Muscle of leg (tissue), 11 donors: ENCODE results near the gene PDGFD. TPM values are rescaled to one million over a fixed set of nuclear protein-coding genes. Genes with fewer than 3 reads are reported as not detected.

ENCODE experiments used
- DNase-seq: peaks from one replicate; pipeline ENCODE4 v3.0.0; 2013
- H3K27ac ChIP-seq: one replicate; pipeline ENCODE4 v1.5.1; 2013; ENCODE audit warnings: mild to moderate bottlenecking, low read length, control low read depth
- H3K27me3 ChIP-seq: one replicate; pipeline ENCODE4 v1.6.1; 2013; ENCODE audit warnings: low read length; ENCODE audit not compliant: control insufficient read depth, insufficient read depth
- H3K36me3 ChIP-seq: one replicate; pipeline ENCODE4 v1.6.1; 2013; ENCODE audit warnings: low read length; ENCODE audit not compliant: control insufficient read depth, insufficient read depth
- H3K4me1 ChIP-seq: one replicate; pipeline ENCODE4 v1.6.1; 2013; ENCODE audit warnings: low read length; ENCODE audit not compliant: control insufficient read depth, insufficient read depth
- H3K4me3 ChIP-seq: one replicate; pipeline ENCODE4 v1.5.1; 2013; ENCODE audit warnings: low read length, control low read depth
- H3K9me3 ChIP-seq: replicated peaks from 2 replicates; pipeline ENCODE4 v1.6.1; 2013; ENCODE audit warnings: low read depth, low read length; ENCODE audit not compliant: control insufficient read depth
- WGBS: methylation state at CpG from one replicate; pipeline ENCODE4 v1.1.5; 2013; ENCODE audit warnings: missing lambda C conversion rate; ENCODE audit not compliant: insufficient coverage; 5-methylcytosine and 5-hydroxymethylcytosine counted together
- polyA plus RNA-seq, 8 donors: library from polyadenylated mRNA; unstranded; fragments of 120-200 nt; gene quantifications; one replicate each; pipeline versions ENCODE4 v1.2.1 to v1.2.3, GENCODE V29; 2013; ENCODE audit warnings: inconsistent platforms in 1 of 8, low replicate concordance in 1 of 8; ENCODE audit not compliant: insufficient read length in 8 of 8, insufficient read depth in 1 of 8
- total RNA-seq: library from RNA; stranded (reverse); fragments of 120-200 nt; gene quantifications from one replicate; pipeline ENCODE4 v1.2.4, GENCODE V29; 2013

The PDGFD gene
- total and polyA plus RNA-seq, 9 donors = 10.3 to 25.7 (median 18.6) TPM

DNA sequence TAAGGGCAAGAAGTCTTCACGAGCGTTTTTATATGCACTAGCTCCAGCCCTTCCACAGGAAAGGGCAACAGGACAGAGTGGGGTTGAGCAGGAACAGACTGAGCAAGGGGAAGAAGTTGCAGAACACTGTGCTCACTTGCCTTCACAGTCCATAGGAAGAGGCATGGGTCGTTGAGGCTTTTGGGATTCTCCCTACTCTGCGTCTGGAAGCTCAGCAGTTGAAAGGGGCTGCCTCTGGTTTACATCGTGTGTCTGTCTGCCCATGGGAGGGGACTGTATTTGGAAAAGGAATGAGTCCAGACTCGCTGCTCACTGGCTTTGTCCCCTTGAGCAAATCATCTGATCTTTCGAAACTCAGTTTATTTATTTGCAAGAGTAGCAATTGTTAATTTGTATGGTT lies 1.1 kb upstream of the PDGFD start:
- H3K27me3 ChIP-seq = no peaks in the 10 kb centered on the region
- H3K9me3 ChIP-seq = no peaks in the 10 kb centered on the region
- no peak for DNase-seq
- H3K27ac ChIP-seq = no peak overlapping the region
- no peaks in the 10 kb centered on the region for H3K36me3 ChIP-seq
- H3K4me1 ChIP-seq = peaks cover 6% of the 10 kb centered on the region
- 67% methylated on average over 3 of the region's 7 CpGs for WGBS
- H3K4me3 ChIP-seq = no peak overlapping the region

DNA sequence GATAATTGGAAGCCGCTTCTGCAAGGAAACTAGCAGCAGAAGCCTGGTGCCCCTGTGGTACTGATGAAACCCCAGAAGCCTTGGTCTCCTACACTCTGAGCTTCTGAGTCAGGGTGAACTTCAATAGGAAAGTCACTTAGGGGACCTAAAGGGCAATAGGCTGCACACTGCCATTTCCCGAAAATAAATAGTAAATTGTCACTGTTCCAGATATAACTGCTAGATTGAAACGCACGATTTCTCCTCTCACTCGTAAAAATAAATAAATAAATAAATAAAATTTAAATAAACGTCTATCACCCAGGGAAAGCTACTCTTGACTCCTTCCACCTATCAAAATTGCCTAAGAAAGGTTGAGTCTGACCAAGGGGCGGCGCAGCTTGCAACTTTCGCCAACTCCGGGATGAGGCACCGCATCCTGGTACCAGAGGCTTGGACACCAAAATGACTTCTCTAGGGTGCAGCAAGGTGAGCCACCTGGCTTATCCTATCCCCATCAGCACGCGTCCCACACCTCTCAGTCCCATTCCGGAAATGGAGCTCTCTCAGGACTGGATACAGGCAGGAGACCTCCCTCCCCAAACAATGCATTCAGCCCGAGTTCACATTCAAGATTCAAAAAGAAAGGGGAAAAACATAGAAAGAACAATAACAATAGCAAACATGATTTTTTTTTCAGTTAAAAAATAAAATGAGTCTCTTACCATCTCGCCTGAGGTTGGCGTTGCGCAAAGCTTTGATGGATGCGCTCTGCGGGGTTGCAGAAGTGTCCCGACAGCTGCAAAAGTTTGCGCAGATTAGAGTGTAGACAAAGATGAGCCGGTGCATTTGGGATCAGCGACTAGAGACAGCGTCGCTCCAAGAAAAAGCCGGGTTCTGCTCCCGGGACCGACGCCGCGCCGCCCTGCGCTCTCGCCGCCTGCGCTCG lies 583 bp downstream of the PDGFD start:
- peak overlapping the region; percentile 46 for H3K4me3 ChIP-seq
- H3K27me3 ChIP-seq = no peaks in the 10 kb centered on the region
- no peaks in the 10 kb centered on the region for H3K36me3 ChIP-seq
- DNase-seq = peak; percentile 58
- no peaks in the 10 kb centered on the region for H3K9me3 ChIP-seq
- H3K27ac ChIP-seq = no peak overlapping the region
- WGBS = under 1% methylated on average over 29 of the region's 38 CpGs
- H3K4me1 ChIP-seq = peaks cover 6% of the 10 kb centered on the region

DNA sequence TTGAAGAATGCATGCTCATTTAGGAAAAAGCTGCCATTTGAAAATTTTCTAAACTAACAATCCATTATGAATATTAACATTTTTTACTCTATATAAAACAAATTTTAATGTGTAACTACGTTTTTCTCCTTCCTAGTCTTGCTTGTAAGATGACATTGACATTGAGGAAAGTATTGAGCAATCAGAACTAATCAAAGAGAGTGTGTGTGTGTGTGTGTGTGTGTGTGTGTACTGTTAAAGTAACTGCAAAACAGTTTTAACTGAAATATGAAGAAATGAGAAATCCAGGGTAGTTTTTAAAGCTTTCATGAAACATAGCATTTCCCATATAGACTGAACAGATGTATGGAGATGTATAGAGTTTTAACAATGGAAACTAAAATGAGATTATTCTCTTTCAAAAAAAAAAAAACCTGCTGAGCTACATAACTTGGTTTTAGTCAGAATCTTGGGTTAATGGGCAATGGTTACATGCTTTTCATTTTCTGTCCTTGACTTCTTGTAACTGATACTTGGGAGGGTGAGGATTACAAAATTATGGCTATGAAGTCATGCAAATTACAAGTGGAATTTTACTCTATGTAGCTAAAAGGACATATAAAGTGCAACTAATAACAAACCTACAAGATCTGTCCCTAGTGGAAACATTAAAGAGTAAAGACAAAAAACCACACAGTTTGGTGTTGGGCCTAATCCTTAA lies 2.0 kb downstream of the PDGFD start:
- Histone ChIP-seq H3K27ac (no peak overlapping the region), H3K4me3 (no peak overlapping the region)

DNA sequence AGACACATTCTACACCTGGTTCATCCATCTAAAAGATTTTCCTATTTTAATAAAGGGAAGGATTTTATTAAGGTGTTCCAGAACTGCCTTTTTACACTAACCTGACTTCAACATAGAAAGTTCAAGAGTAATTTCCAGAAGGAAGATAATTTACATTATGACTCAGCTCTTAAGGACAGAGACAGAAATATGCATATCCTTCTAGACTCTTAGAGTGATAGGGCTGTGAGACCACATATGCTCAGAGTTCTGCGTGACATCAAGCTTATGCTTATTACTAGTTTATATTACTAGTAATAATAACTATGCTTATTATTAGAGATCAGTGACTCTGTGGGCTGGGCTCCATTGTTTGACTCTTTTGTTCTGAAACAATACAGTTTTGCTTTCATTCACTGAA lies 4.6 kb downstream of the PDGFD start:
- Histone ChIP-seq H3K27me3 (no peaks in the 10 kb centered on the region), H3K27ac (no peak overlapping the region), H3K9me3 (no peaks in the 10 kb centered on the region), H3K4me3 (no peak overlapping the region), H3K4me1 (peaks cover 6% of the 10 kb centered on the region), H3K36me3 (no peaks in the 10 kb centered on the region)
- WGBS = no CpG with 5 or more reads among the region's 1 CpG
- DNase-seq = no peak

More for the DNA sequence above, 2.0 kb downstream of the PDGFD start:
- H3K4me1 ChIP-seq = peaks cover 6% of the 10 kb centered on the region
- H3K27me3 ChIP-seq = no peaks in the 10 kb centered on the region
- H3K9me3 ChIP-seq = no peaks in the 10 kb centered on the region
- WGBS = no CpG with 5 or more reads among the region's 1 CpG
- H3K36me3 ChIP-seq = no peaks in the 10 kb centered on the region
- no peak for DNase-seq

DNA sequence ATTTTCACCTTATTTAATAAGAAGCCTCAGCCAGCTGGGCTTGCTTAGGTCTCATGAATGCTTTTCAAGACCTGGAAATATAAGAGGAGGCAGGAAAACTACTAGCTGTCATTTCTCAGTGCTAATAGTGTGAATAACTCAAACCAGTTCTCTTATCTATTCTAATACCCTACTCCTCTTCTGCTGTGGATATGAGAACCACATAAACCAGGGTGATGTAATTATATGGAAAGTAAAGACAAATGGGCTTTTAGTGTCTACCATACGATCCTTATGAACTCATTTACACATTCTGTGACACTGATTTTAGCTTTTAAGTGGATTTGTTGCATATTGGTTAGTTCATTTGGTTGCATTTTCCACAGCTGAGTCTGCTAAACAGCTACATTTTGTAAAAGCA lies 8.6 kb downstream of the PDGFD start:
- no peak overlapping the region for H3K4me3 ChIP-seq
- H3K9me3 ChIP-seq = peaks cover 3% of the 10 kb centered on the region
- H3K27me3 ChIP-seq = no peaks in the 10 kb centered on the region
- peak; percentile 36 for DNase-seq
- H3K27ac ChIP-seq = no peak overlapping the region
- no peaks in the 10 kb centered on the region for H3K4me1 ChIP-seq
- H3K36me3 ChIP-seq = no peaks in the 10 kb centered on the region
- no CpG with 5 or more reads among the region's 1 CpG for WGBS

DNA sequence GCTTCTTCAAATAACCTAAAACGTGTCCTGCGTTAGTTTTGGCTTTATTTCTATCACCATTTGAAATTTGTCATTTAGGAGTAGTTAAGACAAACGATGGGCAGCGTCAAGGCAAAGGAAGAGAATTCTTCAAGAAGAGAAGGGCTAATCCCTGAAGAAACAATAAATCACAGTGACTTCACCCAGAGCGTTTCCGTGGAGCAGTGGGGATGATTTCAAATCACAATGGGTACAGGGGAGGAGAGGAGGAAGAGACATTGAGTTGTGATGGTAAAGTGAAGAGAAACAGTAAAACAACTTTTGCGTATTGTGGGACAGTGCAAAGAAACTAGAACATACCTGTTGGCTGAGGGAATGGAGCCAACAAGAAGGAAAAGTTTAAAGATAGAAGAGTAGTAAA lies 9.7 kb downstream of the PDGFD start:
- WGBS = 49% methylated on average over 2 of the region's 7 CpGs
- DNase-seq = no peak
- H3K4me1 ChIP-seq = no peaks in the 10 kb centered on the region
- no peaks in the 10 kb centered on the region for H3K27me3 ChIP-seq
- H3K4me3 ChIP-seq = no peak overlapping the region
- H3K9me3 ChIP-seq = peaks cover 3% of the 10 kb centered on the region
- H3K27ac ChIP-seq = no peak overlapping the region
- H3K36me3 ChIP-seq = no peaks in the 10 kb centered on the region

DNA sequence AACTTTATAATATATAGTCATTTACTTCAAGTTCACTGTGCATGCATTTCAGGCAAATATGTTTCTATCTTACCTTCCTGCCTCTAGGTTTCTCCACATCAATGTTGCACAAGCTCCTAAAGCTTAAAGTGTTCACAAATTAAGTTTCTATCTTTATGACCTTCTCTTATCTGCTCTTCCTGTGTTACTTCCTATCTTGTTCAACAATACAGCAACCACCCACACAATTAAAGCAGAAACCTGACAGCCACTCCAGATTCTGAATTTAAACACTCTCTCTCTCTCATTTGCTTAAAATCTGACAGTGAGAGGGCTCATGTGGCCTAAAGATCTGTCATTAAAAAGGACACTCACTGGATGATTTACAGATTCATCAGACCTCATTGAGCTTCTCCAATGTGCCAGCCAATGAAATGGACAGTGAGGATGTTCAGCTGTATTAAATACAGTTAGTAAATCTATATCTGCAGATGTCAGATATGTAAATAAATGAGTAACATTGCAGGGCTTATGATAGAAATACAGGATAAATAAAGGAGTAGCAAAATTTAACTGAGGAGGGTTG lies 10.9 kb downstream of the PDGFD start:
- peaks cover 3% of the 10 kb centered on the region for H3K9me3 ChIP-seq
- H3K27ac ChIP-seq = no peak overlapping the region
- H3K36me3 ChIP-seq = no peaks in the 10 kb centered on the region
- H3K27me3 ChIP-seq = no peaks in the 10 kb centered on the region
- H3K4me3 ChIP-seq = no peak overlapping the region
- H3K4me1 ChIP-seq = no peaks in the 10 kb centered on the region
- no peak for DNase-seq

DNA sequence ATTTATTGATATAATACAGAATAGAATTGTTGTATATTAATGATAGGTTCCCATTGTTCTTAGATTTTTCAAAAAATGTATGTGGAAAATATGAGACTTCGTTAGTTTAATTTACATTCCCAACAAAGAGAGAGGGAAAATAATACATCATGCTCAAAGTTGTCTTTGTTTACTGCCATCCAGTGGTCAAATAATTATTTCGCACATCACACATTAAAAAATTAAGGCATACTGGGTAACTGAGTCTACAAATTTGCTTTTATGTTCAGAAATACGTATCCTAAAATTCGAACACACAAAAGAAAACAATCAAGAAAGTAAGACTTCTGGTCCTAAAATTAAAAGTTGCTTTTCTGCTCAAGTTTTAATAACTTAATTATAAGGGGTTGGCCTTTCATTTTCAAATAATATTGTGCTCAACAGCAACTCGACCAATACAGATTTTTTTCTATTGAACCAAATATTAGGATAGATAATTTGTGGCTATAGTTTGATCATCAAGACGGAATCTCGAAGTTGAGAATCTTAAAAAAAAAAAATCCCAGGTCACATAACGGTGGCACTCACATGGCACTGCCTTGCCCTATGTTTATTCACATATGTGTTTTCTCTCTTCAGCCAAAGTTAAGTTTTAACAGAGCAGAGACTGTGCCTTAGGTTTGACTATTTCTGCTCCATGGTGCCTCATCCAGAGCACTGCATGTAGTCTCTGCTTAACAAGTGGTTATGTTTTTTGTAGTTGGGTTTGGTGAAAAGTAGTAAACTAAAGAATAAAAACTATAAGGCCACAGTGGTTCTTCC lies 12.3 kb downstream of the PDGFD start:
- DNase-seq = no peak
- H3K4me3 ChIP-seq = no peak overlapping the region
- H3K4me1 ChIP-seq = no peaks in the 10 kb centered on the region
- H3K9me3 ChIP-seq = peaks cover 3% of the 10 kb centered on the region
- H3K27ac ChIP-seq = no peak overlapping the region
- H3K27me3 ChIP-seq = no peaks in the 10 kb centered on the region
- no peaks in the 10 kb centered on the region for H3K36me3 ChIP-seq
- no CpG with 5 or more reads among the region's 8 CpGs for WGBS

DNA sequence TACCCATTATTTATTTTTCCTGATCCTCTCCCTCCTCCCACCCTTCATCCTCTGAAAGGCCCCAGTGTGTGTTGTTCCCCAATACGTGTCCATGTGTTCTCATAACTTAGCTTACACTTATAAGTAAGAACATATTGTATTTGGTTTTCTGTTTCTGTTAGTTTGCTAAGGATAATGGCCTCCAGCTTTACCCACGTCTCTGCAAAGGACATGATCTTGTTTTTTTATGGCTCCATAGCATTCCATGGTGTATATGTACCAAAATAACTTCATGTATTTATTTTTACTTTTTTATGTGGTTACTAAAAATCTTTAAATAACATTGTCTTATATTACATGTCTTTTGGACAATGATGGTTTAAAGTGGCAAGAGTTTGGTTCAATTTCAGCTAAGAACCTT lies 15.2 kb downstream of the PDGFD start:
- H3K27ac ChIP-seq = no peak overlapping the region
- H3K9me3 ChIP-seq = peaks cover 3% of the 10 kb centered on the region
- no peak overlapping the region for H3K4me3 ChIP-seq
- no CpG with 5 or more reads among the region's 2 CpGs for WGBS
- no peak for DNase-seq
- no peaks in the 10 kb centered on the region for H3K36me3 ChIP-seq
- no peaks in the 10 kb centered on the region for H3K27me3 ChIP-seq
- no peaks in the 10 kb centered on the region for H3K4me1 ChIP-seq

DNA sequence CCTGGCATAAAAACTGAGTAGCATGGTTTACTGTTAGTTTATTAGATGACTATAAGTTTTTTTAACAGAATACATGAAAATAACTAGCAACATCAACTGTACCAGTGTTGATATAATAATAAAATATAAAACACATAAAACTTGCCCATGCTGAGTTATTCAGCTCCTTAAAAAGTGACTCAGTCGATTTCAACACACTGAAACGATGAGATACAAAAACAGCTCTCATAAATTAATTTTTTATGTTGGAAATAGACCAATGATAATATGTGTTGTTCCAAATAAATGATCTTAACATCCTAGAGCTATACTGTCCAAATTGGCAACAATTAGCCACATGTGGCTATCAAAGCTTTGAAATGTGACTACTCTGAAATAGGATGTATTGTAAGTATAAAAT lies 15.9 kb downstream of the PDGFD start:
- Histone ChIP-seq H3K27ac (no peak overlapping the region), H3K4me1 (no peaks in the 10 kb centered on the region), H3K36me3 (no peaks in the 10 kb centered on the region), H3K9me3 (peaks cover 3% of the 10 kb centered on the region), H3K4me3 (no peak overlapping the region), H3K27me3 (no peaks in the 10 kb centered on the region)
- no peak for DNase-seq
- WGBS = no CpG with 5 or more reads among the region's 2 CpGs
